GM18517 (cell line): Measurements from ENCODE around the gene TRIM34.
"Not testable (repeated sequence)": the region's sequence is repeated elsewhere in the genome, so short reads cannot be mapped to it uniquely, and the experiment has no call there.

ENCODE experiments used
- ATAC-seq: cut with Tn5 transposase; IDR thresholded peaks from one replicate; pipeline ENCODE4 v1.9.1; 2021; ENCODE audit warnings: mild to moderate bottlenecking, moderate library complexity; ENCODE audit not compliant: unreplicated experiment

The TRIM34 gene

DNA sequence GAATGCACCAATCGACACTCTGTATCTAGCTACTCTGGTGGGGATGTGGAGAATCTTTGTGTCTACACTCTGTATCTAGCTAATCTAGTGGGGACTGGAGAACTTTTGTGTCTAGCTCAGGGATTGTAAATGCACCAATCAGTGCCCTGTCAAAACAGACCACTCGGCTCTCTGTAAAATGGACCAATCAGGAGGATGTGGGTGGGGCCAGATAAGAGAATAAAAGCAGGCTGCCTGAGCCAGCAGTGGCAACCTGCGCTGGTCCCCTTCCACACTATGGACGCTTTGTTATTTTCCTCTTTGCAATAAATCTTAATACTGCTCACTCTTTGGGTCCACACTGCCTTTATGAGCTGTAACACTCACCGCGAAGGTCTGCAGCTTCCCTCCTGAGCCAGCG is 58.8 kb downstream of the TRIM34 start:
- not testable (repeated sequence) for ATAC-seq

DNA sequence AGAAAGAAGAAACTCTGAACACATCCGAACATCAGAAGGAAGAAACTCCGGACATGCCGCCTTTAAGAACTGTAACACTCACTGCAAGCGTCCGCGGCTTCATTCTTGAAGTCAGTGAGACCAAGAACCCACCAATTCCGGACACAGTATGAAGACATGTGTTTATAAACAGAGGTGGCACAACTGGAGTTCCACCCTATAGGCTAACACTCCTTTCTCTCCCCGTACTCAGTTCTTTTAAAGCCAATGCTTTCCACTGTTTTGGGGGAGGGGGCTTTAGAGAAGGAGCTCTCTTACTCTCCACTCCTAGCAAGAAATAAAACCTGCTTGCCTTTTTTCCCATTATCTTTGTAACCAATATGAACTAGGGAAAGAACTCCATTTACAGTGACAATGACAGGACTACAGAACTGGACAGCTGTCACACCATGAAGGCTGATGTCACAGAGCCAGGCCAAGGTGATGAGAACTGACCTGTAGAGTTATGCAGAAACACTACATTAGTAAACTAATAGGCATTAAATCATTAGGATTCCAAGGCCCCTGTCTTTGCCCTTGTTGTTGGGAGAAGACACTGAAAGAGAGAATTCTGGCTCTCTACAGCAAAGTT is 59.3 kb downstream of the TRIM34 start:
- peak; percentile 25 for ATAC-seq

DNA sequence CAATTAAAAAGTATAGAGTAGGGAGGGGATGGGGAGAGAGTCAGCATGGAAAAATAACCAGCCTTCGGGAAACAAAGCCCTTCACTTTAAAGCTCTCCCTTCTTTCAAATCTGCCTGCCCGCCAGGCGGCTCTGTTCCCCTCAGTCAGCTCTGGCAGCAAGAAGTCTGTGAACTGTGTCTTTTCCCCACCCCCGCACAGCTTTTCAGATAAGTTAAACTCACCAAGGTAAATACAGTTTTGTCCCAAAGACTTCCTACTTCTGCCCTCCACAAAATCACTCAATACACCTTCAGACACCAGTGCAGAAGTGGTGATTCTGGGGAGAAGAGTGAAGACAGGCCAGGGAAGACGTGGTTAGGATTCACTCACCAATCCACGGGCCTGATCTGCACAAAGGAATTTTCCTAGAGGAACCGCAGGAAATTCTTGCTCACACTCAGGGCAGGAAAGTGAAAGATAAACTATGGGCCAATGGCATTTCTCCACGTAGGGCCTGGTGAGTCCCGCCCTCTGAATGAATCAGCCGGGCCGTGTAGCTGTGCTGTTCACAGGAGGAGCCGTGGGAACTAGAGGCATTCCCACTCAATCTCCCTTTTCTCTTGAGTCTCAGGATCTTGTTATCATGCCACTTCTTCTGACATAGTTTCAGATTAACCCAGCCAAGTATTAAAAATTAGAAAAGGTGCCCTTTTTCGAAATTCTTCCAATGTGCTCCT is 60.0 kb downstream of the TRIM34 start, which contains the start of gene TRIM5:
Gene TRIM5, minus strand, starts transcription at position 429 of the 717 bp plus-strand sequence. CDS start 4,897 bp downstream, outside the sequence.
- peak; percentile 64 for ATAC-seq

DNA sequence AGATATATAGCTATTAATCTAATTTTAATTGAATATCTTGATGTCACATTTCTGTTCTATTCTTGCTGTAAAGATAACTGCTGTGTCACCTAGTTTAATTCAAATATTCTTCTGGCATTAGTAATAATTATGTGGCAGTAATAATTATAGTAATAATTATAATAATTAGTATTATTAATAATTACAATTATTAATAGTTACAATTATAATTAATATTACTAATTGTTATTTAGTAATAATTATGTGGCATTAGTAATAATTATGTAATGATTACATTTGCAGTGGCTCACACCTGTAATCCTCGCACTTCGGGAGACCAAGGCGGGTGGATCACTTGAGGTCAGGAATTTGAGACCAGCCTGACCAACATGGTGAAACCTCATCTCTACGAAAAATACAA is 61.6 kb downstream of the TRIM34 start:
- ATAC-seq: no peak

DNA sequence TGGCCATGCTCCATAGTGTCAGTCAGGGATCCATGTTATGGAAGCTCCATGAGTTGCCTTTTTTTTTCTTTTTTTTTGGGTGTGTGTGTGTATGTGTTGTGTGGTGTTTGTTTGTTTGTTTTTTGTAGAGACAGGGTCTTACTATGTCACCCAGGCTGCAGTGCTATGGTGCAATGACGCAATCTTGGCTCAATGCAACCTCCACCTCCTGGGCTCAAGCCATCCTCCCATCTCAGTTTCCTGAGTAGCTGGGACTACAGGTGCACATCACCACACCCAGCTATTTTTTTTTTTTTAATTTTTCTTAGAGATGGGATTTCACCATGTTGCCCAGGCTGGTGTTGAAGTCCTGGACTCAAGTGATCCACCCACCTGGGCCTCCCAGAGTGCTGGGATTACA is 63.7 kb downstream of the TRIM34 start:
- no peak for ATAC-seq

DNA sequence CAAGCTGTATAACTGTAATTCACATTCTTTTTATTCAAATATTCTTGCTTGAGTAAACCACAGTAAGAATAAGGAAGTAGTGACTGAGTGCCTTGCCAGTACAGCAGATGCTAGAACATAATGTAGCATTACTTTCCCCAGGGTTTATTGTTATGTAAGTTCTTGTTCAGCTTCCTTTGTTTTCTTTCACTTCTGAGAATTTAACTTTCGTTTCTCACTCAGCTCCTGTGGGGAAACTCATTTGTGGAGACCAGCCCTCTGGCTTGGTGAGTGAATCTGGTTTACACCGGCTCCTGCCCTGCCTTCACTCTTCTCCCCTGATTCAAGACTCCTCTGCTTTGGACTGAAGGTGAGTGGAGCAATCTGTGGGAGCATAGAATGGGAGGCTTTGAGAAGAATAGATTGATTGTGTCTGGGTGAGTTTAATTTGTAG is 64.8 kb downstream of the TRIM34 start, which contains the start of gene TRIM22:
Gene TRIM22, plus strand, starts transcription at position 240 of the 433 bp plus-strand sequence. CDS start 6,443 bp downstream, outside the sequence.
- peak; percentile 90 for ATAC-seq

DNA sequence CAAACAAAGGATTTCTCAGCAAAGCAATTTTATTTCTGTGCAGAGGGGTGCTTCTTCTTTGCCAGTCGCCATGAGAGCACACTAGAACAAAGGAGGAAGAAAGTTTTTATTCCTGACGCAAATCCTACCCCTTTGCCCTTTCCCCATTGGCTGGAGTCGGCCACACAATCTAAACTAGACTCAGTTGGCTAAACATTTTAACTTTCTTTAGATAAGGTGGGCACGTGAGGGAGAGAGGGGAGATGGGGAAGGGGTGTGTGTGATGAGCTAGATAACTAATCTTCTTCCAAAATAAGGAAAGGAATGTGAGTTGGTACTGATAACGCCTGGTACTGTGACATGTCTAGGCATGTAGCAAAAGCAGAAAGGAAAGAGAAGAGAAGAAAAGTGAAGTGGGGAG is 65.4 kb downstream of the TRIM34 start:
- no peak for ATAC-seq

DNA sequence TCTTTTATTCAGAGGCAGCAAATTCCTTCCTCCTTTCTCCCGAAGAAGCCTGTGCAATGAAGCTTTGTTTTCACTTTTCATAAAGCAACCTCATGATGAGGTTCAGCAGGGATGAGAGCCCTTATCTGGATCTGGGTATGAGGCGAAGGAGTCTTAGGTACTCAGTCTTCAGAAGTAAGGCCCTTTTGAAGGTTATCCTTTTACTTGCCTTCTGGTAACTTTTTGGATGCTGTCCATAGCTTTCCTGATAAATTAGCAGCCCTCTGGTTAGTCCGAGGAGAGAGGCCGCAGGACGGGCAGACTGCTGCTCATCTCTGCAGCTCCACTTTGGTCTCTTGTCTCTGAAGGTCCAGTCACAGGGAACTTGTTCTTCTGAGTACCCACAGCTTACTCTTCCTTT is 65.9 kb downstream of the TRIM34 start:
- no peak for ATAC-seq

DNA sequence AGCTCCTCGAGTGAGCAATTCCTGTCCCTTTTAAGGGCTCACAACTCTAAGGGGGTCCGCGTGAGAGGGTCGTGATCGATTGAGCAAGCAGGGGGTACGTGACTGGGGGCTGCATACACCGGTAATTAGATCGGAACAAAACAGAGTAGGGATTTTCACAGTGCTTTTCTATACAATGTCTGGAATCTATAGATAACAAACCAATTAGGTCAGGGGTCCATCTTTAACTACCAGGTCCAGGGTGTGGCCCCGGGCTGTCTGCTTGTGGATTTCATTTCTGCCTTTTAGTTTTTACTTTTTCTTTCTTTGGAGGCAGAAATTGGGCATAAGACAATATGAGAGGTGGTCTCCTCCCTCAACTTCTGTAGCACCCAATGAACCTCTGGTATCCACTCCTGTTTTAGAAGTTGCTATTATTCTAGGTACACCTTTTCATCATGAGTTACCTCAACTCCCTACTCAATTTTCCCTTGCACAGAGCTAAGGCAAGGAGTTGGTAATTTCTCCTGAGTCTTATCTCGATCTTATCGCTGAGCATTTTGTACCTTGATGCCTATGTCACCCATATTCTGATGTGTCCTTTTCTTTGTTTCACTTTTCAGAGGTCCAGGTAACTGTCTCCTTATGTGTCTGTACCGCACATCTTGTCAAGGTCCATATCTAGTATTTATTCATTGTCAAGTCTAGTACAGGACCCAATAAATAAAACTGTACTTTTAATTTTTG is 66.6 kb downstream of the TRIM34 start:
- not testable (repeated sequence) for ATAC-seq

DNA sequence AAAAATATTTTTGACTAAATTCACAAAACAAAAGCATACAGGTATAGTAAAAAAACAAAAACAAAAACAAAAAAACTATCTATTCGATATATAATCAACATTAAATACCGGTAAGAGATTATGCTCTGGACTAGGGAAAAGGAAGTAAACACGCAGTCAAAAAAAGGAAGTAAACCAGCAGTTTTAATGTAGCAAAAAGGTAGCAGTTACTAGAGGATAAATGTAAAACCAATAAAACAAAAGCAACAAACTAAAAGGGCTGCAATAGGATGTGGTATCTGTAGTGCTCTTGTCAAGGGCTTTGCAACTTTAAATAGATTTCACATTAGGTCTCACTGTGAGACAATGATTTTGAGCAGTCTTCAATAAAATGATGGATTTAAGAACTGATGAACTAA is 67.2 kb downstream of the TRIM34 start:
- ATAC-seq: no peak
